ENCODE data around the gene CSDE1. TPM values are rescaled to one million over a fixed set of nuclear protein-coding genes. Genes with fewer than 3 reads are reported as not detected.
"Not testable (repeated sequence)": the region's sequence is repeated elsewhere in the genome, so short reads cannot be mapped to it uniquely, and the experiment has no call there.

The CSDE1 gene
- total RNA-seq (2021), result 742 and 812 TPM in 2 replicates
- percentile 99 among the genes with signal in this experiment for Bru-seq, nascent RNA
- percentile 99 among the genes with signal in this experiment for BruChase-seq, experiment 1, labeled RNA remaining after a 2-hour chase
- BruChase-seq, experiment 2, labeled RNA remaining after a 6-hour chase, result percentile 99 among the genes with signal in this experiment
- long read RNA-seq, full-length matches to known transcripts, result 836 of 994 reads
- long read RNA-seq, partial matches to known transcripts, result 93 of 994 reads
- long read RNA-seq, other reads (novel, unspliced or antisense), result 65 of 994 reads

DNA sequence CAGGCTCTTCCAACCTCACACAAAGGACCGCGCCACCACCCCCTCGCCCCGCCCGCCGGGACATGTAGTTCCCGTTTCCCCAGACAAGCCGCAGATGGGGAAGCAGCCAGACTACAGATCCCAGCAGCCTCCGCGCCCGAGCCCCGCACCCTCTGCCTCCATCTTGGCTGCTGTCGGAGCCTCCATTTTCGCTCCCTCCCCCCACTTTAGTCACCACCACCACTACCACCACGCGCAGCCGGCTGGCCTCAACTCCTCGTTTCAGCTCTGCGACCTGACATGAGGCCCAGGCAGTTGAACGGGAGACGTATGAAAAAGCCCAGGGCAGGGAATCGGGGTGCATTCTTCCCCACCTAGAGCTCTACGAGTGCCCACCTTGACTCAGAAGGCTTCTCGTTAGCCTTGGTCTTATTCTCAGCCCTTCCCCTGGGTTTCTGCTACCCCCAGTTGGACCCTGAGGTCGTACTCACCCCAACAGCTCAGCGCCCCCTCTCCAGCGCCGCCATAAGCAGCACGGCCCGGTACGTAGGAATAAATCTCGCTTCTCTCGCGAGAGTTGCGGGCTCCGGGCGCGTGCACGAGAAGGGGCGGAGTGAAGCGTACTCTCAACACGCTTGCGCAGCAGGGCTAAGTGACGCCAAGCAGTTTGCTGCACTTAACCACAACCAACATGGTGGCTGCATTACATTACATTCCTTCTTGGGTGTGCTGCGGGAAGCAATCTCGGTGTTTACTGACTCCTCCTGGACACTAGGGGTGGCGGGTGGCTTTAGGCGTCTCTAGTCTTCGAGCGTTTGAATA is at the start of gene CSDE1:
Gene CSDE1, minus strand, starts transcription at position 530 of the 801 bp plus-strand sequence. CDS start 18,094 bp downstream, outside the sequence.
- Histone ChIP-seq H3K9me3 (ENCODE audit: low read depth, low read length, poor library complexity, severe bottlenecking) (no peaks in the 10 kb centered on the region), H3K4me3 (ENCODE audit: low read depth, low read length, poor library complexity, severe bottlenecking) (peak within 1 kb of the TSS; percentile 83), H3K27me3 (replicated peaks; ENCODE audit: insufficient read depth, low read depth, low read length, poor library complexity) (no peaks in the 10 kb centered on the region), H3K27ac (ENCODE audit: low read depth, low read length, poor library complexity, severe bottlenecking) (peak within 1 kb of the TSS; percentile 100), H3K4me1 (ENCODE audit: insufficient read depth, low read length, poor library complexity, severe bottlenecking) (peaks cover 29% of the 10 kb centered on the region), H3K36me3 (ENCODE audit: insufficient read depth, low read length, poor library complexity, severe bottlenecking) (no peaks in the 10 kb centered on the region)
- BruUV-seq (replicated peaks), result no TSS peak
- ChIA-PET CTCF (no interaction called here), POLR2A (ENCODE audit: low non-redundant PET) (no interaction called here)
- intact Hi-C loops (cut with micrococcal nuclease; ENCODE audit: unreplicated experiment), result no loop called here
- peak; percentile 98 for DNase-seq (ENCODE audit: low spot score)
- no peak for TF ChIP-seq EZH2 (IDR thresholded peaks at IDR 0.05; ENCODE audit: borderline replicate concordance, low read depth, low read length, poor library complexity, severe bottlenecking)
- TF ChIP-seq, protein P1, sequence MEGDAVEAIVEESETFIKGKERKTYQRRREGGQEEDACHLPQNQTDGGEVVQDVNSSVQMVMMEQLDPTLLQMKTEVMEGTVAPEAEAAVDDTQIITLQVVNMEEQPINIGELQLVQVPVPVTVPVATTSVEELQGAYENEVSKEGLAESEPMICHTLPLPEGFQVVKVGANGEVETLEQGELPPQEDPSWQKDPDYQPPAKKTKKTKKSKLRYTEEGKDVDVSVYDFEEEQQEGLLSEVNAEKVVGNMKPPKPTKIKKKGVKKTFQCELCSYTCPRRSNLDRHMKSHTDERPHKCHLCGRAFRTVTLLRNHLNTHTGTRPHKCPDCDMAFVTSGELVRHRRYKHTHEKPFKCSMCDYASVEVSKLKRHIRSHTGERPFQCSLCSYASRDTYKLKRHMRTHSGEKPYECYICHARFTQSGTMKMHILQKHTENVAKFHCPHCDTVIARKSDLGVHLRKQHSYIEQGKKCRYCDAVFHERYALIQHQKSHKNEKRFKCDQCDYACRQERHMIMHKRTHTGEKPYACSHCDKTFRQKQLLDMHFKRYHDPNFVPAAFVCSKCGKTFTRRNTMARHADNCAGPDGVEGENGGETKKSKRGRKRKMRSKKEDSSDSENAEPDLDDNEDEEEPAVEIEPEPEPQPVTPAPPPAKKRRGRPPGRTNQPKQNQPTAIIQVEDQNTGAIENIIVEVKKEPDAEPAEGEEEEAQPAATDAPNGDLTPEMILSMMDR (conservative IDR thresholded peaks at IDR 0.05; ENCODE audit: low read depth, low read length), result peak; percentile 68

DNA sequence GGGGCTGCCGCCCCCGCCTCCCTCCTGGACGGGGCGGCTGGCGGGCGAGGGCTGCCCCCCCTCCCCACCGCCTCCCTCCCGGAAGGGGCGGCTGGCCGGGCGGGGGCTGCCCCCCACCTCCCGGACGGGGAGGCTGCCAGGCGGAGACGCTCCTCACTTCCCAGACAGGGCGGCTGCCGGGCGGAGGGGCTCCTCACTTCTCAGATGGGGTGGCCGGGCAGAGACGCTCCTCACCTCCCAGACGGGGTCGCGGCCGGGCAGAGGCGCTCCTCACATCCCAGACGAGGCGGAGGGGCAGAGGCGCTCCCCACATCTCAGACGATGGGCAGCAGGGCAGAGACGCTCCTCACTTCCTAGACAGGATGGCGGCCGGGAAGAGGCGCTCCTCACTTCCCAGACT is 46.7 kb upstream of the CSDE1 start:
- H3K27me3 ChIP-seq (replicated peaks; ENCODE audit: insufficient read depth, low read depth, low read length, poor library complexity), result peaks cover 33% of the 10 kb centered on the region
- intact Hi-C loops (cut with micrococcal nuclease; ENCODE audit: unreplicated experiment); H3K27ac ChIP-seq (ENCODE audit: low read depth, low read length, poor library complexity, severe bottlenecking); H3K9me3 ChIP-seq (ENCODE audit: low read depth, low read length, poor library complexity, severe bottlenecking); H3K4me1 ChIP-seq (ENCODE audit: insufficient read depth, low read length, poor library complexity, severe bottlenecking); CTCF ChIA-PET; BruUV-seq (replicated peaks); H3K36me3 ChIP-seq (ENCODE audit: insufficient read depth, low read length, poor library complexity, severe bottlenecking); DNase-seq (ENCODE audit: low spot score); POLR2A ChIA-PET (ENCODE audit: low non-redundant PET); H3K4me3 ChIP-seq (ENCODE audit: low read depth, low read length, poor library complexity, severe bottlenecking): not testable (repeated sequence)

DNA sequence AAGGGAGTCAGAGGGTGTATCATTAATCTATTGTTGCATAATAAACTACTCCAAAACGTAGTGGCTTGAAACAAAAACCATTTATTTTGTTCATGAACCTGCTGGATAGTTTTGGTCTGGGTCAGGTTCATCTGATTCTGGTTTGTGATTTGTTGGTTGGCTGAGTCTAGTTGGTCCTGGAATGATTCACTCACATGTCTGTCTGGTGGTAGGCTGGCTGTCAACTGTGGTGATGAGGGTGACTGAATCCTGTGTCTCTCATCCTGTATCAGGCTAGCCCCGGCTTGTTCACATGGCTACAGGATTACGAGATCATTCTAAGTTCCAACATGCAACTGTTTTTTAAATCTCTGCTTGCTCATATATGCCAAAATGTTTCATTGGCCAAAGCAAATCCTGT is 45.2 kb upstream of the CSDE1 start:
- POLR2A ChIA-PET (ENCODE audit: low non-redundant PET), result no interaction called here
- Histone ChIP-seq H3K36me3 (ENCODE audit: insufficient read depth, low read length, poor library complexity, severe bottlenecking) (no peaks in the 10 kb centered on the region), H3K9me3 (ENCODE audit: low read depth, low read length, poor library complexity, severe bottlenecking) (no peaks in the 10 kb centered on the region), H3K4me3 (ENCODE audit: low read depth, low read length, poor library complexity, severe bottlenecking) (no peak overlapping the region), H3K4me1 (ENCODE audit: insufficient read depth, low read length, poor library complexity, severe bottlenecking) (no peaks in the 10 kb centered on the region), H3K27ac (ENCODE audit: low read depth, low read length, poor library complexity, severe bottlenecking) (no peak overlapping the region), H3K27me3 (replicated peaks; ENCODE audit: insufficient read depth, low read depth, low read length, poor library complexity) (peaks cover 42% of the 10 kb centered on the region)
- CTCF ChIA-PET, result no interaction called here
- intact Hi-C loops (cut with micrococcal nuclease; ENCODE audit: unreplicated experiment), result no loop called here
- no TSS peak for BruUV-seq (replicated peaks)
- TF ChIP-seq, protein P1 (conservative IDR thresholded peaks at IDR 0.05; ENCODE audit: low read depth, low read length), result no peak
- TF ChIP-seq EZH2 (IDR thresholded peaks at IDR 0.05; ENCODE audit: borderline replicate concordance, low read depth, low read length, poor library complexity, severe bottlenecking), result no peak
- DNase-seq (ENCODE audit: low spot score), result no peak

Measured in A673 (cell line).